Endothelial cell of hepatic sinusoid (primary cell): ENCODE data around the gene DCXR.

ENCODE experiments used
- in situ Hi-C: cut with HindIII; loops from 2 replicates; pipeline ENCODE4 v1.10.0; 2017; ENCODE audit warnings: low sequenced_read_pairs

Gene DCXR

DNA sequence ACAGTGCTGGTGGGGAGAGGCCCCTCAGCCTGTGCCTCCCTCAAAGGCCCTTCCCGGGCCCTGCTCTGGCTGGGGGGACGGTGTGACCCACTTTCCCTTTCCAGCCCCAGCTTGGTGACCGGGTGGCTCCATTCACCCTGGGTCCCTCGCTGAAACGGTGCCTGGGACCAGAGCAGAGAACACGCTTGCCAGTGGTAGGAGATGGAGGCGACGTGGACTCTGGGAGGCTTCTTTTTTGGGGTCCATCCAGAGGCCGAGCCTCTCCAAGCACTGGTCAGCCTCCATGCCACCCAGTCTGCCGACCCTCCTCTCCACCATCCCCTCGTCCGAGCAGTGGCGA, 22.6 kb downstream of the DCXR start:
- in situ Hi-C loops, result loop anchor here (10.0 kb wide), 1 partner anchor 400 kb away; the partner anchor contains the start of genes HEXD and OGFOD3

DNA sequence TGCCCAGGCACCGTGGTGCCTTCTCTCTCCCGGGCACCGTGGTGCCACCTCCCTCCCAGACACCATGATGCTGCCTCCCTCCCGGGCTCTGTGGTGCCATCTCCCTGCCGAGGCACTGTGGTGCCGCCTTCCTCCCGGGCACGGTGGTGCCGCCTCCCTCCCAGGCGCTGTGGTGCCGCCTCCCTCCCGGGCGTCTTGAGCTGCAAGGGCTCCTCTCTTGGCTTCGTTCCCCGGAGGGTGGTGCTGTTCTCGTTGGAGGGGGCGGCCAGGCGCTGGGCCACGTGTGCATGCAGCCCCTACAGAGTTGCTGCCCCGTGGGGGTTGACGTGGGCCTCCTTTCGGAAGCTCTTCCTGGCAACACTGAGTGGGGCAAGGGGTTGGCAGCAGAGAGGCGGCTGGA, 23.1 kb downstream of the DCXR start:
- in situ Hi-C loops, result loop anchor here (10.0 kb wide), 1 partner anchor 400 kb away; the partner anchor contains the start of genes HEXD and OGFOD3

DNA sequence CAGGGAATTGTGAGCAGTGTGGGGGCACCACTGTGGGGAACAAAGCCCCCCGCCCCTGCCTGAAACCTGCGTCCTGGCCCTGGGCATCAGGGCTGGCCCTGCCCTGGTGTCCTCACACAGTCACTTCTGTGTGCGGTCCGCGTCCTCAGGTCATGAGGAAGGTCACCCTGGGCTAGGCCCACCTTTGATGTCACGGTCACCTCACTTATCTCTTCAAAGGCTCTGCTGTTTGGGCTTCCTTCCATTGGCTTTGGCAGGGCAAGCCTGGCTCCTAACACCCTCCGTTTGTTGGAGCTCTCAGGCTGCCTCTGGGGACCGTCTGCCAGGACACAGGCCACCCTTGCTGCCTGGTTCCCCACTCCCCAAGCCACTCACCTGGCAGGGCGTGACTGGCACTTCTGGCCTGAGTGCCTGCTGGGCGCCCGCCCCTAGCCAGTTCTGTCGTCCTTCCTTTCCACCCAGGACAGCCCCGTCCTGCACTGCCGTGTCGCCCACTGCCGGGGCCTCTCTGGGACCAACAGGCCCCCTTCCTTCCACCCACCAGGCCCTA, 23.6 kb downstream of the DCXR start:
- in situ Hi-C loops, result loop anchor here (10.0 kb wide), 1 partner anchor 401 kb away; the partner anchor contains the start of genes HEXD and OGFOD3

DNA sequence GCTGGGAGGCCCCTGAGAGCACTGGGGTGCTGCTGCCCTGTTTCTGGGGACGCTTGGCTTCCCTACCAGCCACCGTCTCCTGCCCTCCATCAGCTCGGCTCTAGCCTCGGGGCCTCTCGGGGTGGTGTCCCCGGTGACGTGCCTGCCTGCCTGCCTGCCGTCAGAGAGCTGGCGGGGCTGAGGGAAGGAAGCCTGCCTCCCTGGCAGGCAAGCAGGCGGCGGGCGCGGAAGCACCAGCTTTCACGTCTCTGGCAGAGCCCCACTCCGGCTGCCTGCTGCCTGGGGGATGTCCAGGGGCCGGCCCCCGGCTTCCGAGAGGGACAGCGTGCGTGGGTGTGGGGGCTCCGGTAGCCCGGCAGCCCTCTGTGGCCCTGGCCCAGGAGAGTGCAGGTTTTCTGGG, 24.2 kb downstream of the DCXR start:
- in situ Hi-C loops, result loop anchor here (10.0 kb wide), 1 partner anchor 401 kb away; the partner anchor contains the start of genes HEXD and OGFOD3

DNA sequence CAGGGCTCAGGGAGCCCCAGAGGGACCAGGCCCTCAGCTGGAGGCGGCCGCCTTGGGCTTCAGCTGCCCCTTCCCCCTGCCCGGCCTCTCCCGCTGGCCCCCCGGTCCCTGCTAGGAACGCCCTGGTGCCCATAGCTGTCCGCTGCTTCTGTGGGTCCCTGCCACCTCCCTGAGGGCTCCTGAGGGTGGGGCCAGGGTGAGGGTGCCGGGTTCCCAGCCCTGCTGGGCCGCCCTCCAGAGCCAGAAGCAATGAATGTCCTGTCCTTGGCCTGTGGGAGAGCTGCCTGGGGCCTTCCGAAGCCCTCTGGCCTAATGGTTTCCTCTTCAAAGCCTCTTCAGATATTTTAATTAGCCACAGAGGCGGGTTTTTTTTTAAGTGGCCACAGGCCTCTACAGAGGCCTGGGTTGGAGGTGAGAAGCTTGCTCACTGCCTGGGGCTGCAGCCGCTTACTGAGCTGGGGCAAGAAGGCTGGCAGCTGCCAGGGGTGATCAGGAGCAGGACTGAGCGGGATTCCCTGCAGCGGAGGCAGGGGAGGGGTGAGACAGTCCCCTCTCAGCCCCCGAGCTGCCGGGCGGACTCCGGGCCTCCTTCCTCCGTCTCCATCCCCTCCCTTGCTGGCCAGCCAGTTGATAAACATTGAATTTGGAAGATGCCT, 24.7 kb downstream of the DCXR start:
- in situ Hi-C loops, result loop anchor here (10.0 kb wide), 1 partner anchor 402 kb away; the partner anchor contains the start of genes HEXD and OGFOD3

DNA sequence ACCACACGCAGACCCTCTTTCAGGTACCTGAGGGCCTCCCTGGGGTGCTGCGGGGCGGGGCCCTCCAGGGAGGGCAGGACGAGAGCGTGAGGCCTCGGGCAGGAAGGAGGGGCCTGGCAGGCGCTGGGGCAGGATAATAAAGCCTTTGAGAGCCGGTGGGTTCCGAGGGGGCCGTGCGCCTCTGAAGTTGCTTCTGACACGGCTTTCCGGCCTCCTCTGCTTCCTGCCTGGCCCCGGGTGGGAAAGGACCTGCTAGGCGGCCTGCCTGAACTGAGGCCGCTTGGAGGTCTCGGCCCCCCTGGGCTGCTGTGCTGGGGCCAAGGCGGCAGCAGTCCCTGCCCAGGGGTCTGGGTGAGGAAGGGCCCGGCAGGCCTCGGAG, 25.2 kb downstream of the DCXR start:
- in situ Hi-C loops, result loop anchor here (10.0 kb wide), 1 partner anchor 403 kb away; the partner anchor contains the start of genes HEXD and OGFOD3

DNA sequence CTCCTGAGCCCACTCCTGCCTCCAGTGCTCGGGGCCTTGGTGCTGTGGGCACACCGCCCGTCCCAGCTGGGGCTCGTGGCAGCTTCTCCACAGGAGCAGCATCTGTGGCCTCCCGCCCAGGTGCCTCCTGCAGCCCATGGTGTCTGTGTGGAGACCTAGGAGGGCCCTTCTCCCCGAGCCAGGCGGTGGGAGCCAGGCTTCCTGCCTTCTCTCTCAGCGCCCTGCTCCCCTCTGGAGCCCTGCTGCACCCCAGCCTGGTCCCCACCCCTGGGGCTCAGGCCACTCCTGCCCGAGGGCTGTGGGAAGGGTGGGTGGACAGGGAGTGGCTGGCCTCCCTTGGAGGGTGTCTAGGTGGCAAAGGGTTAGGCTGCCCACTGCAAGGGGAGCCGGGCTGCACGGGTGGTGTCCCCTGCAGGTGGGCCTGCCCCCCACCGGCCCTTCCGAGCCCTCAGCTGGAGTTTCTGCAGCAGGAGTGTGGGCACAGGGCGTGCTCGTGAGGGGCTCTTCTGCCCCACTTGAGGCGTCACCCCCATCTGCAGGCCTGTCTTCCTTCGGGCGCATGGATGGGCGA, 25.8 kb downstream of the DCXR start:
- in situ Hi-C loops, result loop anchor here (10.0 kb wide), 1 partner anchor 403 kb away; the partner anchor contains the start of genes HEXD and OGFOD3

DNA sequence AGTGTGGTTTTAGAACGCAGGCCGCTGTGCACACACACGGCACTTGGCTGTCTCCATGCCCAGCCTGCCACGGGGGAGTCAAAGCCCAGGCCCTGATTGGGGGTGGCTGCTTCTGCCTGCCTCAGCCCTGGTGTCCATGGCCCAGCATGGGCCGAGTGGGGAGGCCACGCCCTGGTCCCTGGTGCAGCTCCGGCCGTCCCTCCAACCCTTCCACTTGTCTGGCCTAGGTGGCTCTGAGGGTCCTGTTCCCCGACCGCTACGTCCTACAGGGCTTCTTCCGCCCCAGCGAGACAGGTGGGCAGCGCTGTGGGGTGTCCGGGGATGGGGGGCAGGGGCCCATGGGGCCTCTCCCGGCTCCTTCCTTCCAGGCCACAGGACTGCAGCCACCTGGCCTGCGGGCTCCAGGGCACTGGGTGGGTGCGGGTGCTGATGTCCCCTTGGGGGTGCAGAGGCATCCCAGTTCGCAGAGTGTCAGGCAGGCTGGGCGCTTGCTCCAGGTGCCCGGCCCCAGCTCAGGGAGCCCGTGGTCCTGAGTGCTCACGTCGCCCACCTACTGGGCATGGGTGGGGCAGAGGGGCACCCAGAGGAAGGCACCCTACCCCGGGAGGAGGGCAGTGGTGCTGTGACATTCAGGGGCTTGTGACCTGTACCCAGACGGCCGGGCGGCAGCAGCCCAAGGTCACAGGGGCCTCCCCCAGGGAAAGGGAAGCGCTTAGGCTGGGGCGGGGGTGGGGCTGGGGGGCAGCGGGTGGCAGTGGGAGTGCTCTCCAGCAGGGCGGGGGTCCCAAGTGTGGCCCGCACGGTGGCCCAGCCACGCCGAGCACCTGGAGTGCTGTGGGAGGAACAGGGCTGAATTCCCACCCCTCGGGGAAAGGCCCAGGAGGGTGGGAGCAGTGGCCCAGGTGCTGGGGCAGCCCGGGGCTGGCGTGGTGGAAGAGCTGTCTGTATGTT, 26.6 kb downstream of the DCXR start:
- in situ Hi-C loops, result loop anchor here (10.0 kb wide), 1 partner anchor 404 kb away; the partner anchor contains the start of genes HEXD and OGFOD3

DNA sequence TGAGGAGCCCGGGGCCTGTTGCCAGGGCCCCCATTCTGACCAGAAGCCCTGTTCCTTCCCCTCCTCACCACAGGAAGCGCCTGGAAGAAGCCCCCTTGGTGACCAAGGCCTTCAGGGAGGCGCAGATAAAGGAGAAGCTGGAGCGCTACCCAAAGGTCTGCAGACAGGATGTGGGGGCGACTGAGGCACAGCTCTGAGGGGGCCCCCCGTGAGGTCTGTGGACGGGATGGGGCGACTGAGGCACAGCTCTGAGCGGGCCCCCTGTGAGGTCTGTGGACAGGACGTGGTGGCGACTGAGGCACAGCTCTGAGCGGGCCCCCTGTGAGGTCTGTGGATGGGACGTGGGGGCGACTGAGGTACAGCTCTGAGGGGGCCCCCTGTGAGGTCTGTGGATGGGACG, 28.1 kb downstream of the DCXR start:
- in situ Hi-C loops, result no loop called here

DNA sequence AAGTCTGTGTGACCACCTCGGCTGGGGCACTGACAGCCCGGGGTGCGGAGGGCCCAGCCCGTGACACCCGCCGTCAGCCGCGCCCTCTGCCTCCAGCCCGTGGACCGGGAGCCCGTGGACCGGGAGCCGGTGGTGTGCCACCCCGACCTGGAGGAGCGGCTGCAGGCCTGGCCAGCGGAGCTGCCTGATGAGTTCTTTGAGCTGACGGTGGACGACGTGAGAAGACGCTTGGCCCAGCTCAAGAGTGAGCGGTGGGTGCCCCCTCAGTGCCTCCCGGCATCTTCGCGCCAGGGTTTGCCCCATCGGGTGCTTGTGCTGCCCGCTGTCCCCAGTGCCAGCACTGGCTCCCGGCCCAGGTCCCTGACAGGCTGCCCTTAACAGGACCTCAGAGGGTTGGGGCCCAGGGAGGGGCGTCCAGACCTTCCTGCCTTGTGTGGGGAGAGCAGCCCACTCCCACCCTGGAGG, 28.5 kb downstream of the DCXR start:
- in situ Hi-C loops, result no loop called here

DNA sequence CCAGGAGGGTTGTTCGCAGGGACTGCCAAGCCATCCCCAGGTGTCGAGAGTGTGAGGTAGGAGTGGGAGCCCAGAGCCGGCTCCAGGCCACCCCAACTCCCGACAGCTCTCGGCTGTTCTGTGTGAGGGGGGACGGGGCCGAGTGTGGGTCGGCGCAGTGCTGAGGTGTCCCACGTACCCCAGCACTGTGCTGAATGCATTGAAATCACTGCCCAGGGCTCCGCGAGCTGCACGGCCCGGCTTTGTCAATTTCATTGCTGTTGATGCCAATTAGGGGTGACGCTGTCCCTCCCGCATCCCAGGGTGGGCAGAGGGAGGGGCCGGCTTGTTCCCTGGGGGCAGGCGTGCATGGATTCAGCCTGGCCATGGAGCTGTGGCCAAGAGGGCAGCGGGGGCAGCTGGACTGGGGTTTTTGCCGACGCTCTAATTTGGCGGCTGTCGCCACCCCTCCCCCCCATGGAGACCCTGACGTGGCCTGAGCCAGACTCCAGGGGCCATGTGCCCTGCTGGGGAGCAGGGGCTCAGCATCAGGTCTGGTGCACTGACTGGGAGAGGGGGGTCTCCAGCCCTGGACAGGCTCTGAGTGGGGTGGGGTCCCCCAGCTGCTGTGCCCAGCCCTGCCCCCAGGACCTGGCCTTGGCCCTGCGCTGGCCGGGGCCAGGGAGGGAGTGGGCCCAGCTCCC, 29.1 kb downstream of the DCXR start:
- in situ Hi-C loops, result no loop called here

DNA sequence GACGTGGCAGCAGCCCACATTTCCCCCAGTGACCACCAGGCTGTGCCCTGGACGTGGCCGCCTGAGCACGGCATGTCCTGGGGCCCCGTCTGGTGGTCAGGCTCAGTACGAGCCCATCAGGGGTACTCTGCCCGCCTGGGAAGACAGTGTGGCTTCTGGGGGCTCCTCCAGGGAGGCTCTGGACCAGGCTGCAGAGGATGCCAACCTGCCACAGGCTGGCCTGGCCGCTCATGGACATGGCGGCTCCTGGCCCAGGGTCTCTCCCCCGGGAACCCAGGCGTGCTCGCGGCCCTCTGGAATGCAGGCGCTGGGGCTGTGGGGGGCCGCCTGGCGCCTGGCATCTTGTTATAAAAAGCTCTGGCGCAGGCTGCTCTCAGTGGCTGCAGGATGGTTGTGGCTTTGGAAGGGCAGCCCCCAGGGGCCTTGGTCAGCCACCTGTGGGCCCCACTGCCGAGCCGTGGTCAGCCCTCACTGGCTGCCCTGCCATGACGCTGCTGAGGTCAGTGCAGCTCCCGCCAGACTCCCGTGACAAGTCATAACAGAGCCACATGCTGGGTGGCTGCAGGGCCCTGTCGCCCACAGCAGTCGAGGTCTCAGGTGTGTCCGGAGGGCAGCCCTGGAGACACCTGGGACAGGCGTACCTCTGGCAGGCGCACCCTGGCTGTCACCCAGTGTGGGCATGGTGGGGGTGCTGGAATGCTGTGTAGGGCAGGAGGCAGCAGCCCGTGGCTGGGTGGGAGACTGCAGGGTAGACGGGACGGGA, 29.8 kb downstream of the DCXR start:
- in situ Hi-C loops, result no loop called here

DNA sequence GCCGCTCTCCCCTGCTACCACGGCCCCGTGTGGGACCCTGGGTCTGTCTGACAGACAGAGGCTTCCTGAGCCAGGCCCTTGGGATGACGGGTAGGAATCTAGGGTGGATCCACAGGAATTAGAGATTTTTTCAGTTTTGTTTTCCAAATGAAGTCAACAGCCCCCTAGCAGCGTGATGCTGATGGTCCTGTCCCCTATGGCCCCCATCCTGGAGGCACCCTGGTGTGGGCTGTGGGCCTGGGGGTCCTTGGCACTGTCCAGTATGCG, 30.3 kb downstream of the DCXR start:
- in situ Hi-C loops, result no loop called here

DNA sequence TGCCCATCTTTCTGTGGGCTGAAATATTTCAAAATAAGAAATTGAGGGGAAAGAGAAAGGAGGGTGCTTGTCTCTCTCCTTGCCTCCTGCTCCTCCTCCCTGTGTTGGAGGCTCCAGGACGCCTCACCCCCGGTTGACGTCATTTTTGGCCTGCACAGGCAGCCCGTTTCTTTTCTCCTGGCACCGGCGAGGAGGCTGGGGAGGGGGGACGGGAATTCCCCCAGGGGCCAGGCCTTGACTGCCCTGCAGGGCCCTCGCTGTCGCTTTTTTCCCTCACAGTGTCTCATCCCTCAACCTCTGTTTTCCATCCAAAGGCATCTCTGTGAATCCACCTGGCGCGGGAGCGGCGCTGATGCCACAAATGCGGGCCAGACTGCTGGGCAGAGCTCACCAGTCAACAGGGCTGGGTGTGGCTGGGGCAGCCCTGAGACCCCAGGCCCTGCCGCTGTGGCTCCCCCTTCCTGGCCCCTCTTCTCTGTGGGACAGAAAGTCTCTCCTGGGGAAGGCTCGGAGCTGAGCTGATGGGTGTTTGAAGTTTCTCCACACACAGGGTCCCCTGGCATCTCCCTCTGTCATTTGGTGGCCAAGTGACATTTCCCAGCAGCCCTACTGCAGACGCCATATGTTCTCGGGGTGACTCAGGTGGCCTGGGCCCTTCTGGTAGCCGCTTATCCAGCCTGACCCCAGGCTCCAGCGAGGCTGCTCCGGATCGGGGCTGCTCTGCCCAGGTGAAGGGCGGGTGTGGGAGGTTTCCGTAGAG, 30.8 kb downstream of the DCXR start:
- in situ Hi-C loops, result no loop called here

DNA sequence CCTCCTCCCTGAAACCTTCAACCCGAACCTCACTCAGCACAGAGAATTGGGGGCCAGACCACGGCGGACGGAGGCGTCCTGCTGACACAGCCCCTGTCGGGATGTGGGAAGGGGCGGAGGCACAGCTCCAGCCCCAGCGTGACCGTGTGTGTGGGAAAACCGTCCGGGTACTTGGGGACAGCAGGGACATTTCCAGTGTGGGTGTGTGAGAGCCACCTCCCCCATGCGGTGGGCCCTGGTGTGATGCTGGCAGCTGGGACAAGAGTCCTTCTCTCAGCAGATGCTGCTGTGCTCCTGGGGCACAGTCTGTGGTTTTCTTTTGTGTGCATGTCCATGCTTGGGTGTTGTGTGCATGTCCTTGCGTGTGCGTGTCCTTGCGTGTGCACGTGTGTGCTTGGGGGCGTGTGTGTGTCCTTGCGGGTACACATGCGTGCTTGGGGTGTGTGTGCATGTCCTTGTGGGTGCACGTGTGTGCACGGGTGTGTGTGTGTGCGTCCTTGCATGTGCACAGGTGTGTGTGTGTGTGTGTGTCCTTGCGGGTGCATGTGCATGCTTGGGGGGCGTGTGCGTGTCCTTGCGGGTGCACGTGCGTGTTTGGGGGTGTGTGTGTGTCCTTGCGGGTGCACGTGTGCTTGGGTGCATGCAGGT, 31.7 kb downstream of the DCXR start:
- in situ Hi-C loops, result no loop called here

DNA sequence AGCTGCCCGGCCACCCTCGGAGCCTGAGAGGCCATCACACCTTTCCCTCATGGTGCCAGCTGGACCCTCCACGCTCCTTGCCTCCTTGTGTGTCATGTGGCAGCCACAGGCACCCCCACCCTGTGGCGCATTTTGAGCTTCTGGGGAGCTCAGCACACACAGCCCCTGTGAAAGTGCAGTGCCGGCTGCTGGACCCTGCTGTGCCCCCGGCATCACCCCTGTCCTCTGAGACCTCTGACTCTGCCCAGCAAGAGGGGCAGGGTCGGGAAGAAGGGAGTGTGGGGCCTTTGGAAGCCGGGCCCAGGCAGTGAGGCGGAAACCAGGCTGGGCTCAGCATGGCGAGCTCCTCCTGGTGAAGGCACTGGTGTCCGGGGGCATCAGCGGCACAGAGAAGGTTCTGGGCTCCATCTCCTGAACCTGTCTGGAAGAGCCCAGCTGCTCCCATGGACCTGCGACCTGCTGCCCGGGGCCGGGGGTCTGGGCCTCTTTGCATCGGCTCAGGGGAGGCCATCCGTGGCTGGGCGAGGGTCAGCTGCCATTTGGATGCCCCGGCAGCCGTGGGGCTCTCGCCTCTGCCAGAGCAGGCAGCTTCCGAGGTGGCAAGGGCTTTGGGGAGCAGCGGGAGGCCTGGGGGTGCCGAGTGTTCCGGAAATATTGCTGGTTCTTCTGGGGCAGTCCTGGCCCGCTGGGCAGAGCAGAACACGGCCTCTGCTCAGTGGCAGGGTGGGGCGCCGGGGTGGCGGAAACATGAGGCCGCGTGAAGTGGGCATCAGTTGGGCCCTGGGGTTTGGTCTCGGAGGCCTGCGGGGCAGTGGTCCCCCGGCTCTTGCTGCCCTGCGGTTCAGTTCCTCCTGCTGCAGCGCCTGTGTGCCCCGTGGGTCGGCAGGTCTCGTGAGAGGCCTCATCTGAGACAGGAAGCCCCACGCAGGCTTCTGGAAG, 32.7 kb downstream of the DCXR start:
- in situ Hi-C loops, result no loop called here
